Astrocyte of the spinal cord (primary cell): ENCODE data around the gene KIF2C.

ENCODE experiments used
- DNase-seq: peaks from one replicate; pipeline ENCODE4 v3.0.0; 2011; ENCODE audit warnings: low read depth, low spot score
- H3K4me3 ChIP-seq: 2 replicates; pipeline ENCODE4 v1.5.1; 2011; ENCODE audit warnings: low read depth, mild to moderate bottlenecking, low read length, moderate library complexity
- CTCF ChIP-seq: IDR thresholded peaks from 2 replicates; pipeline ENCODE4 v1.5.1; 2012; ENCODE audit warnings: low read depth, mild to moderate bottlenecking, low read length, inconsistent platforms
- in situ Hi-C: cut with HindIII; loops from 2 replicates; pipeline ENCODE4 v1.10.0; 2017; ENCODE audit warnings: low sequenced_read_pairs

The KIF2C gene

GRCh38 chr1:44785501-44786137 is 46.0 kb downstream of the KIF2C start:
- TF ChIP-seq CTCF = no peak
- in situ Hi-C loops = no loop called here
- DNase-seq = no peak
- peak overlapping the region; percentile 27 for H3K4me3 ChIP-seq

GRCh38 chr1:44786138-44786840 is 46.7 kb downstream of the KIF2C start:
- peak overlapping the region; percentile 27 for H3K4me3 ChIP-seq
- peak; percentile 74 for DNase-seq
- in situ Hi-C loops = no loop called here
- peak; percentile 99 for TF ChIP-seq CTCF

GRCh38 chr1:44786841-44787426 is 47.3 kb downstream of the KIF2C start:
- in situ Hi-C loops = no loop called here
- no peak overlapping the region for H3K4me3 ChIP-seq
- no peak for DNase-seq
- no peak for TF ChIP-seq CTCF

- no peak for DNase-seq
- in situ Hi-C loops = no loop called here
- no peak for TF ChIP-seq CTCF
- H3K4me3 ChIP-seq = no peak overlapping the region
Measured at GRCh38 chr1:44787506-44787905, 47.9 kb downstream of the KIF2C start.

- no peak for DNase-seq
- in situ Hi-C loops = no loop called here
- TF ChIP-seq CTCF = no peak
- H3K4me3 ChIP-seq = no peak within 1 kb of the TSS
Measured at GRCh38 chr1:44788120-44788860, 48.7 kb downstream of the KIF2C start, which contains the start of gene BEST4. Gene BEST4 (minus strand): TSS chr1:44788170. CDS start chr1:44787705, 465 bp downstream.

GRCh38 chr1:44790968-44791801 is 51.5 kb downstream of the KIF2C start:
- H3K4me3 ChIP-seq = no peak overlapping the region
- no peak for TF ChIP-seq CTCF

More at GRCh38 chr1:44790968-44791801, 51.5 kb downstream of the KIF2C start:
- no peak for DNase-seq
- in situ Hi-C loops = no loop called here
